Measurements from ENCODE around the gene MAP3K6. TPM values are rescaled to one million over a fixed set of nuclear protein-coding genes. Genes with fewer than 3 reads are reported as not detected.

MAP3K6 gene
- total RNA-seq, 2 experiments from 2014 or later: 8.3 to 9.5 TPM

- no peak overlapping the region for H3K4me3 Mint-ChIP-seq
- POLR2A ChIA-PET: interaction anchor here (1.0 to 2.6 kb wide), 3 partner anchors 7 to 47 kb away, joined by 3 to 7 read pairs (median 4); no protein-coding TSS in a partner anchor
- no peak for DNase-seq
These were observed 16.7 kb downstream of the MAP3K6 start for GRCh38 chr1:27349784-27350662.

GRCh38 chr1:27348861-27349783 is 17.6 kb downstream of the MAP3K6 start:
- DNase-seq: peak; percentile 42

More at GRCh38 chr1:27349784-27350662, 16.7 kb downstream of the MAP3K6 start:
- intact Hi-C loops (cut with micrococcal nuclease): loop anchor here (10.0 kb wide), 1 partner anchor 45 kb away; the partner anchor contains the start of gene GPR3
- Mint-ChIP-seq H3K9me3 (no peaks in the 10 kb centered on the region), H3K36me3 (ENCODE audit: low read depth) (peaks cover 7% of the 10 kb centered on the region), H3K27me3 (no peaks in the 10 kb centered on the region), H3K27ac (no peak overlapping the region), H3K4me1 (ENCODE audit: low read depth) (peaks cover 19% of the 10 kb centered on the region)
- TF ChIP-seq CTCF (IDR thresholded peaks at IDR 0.05): no peak
- ATAC-seq: peak; percentile 28
- CTCF ChIA-PET: interaction anchor here (1.2 to 2.9 kb wide), 3 partner anchors 8 to 49 kb away, joined by 3 to 16 read pairs (median 4); no protein-coding TSS in a partner anchor

GRCh38 chr1:27346991-27347624 is 19.7 kb downstream of the MAP3K6 start:
- ChIA-PET CTCF (interaction anchor here (0.8 to 8.1 kb wide), 5 partner anchors 9 to 51 kb away, joined by 3 to 91 read pairs (median 4); no protein-coding TSS in a partner anchor), POLR2A (interaction anchor here (0.8 to 1.7 kb wide), 3 partner anchors 10 to 35 kb away, joined by 4 read pairs; no protein-coding TSS in a partner anchor)
- H3K9me3 Mint-ChIP-seq: no peaks in the 10 kb centered on the region
- H3K4me1 Mint-ChIP-seq (ENCODE audit: low read depth): peaks cover 29% of the 10 kb centered on the region
- no peak for DNase-seq
- H3K4me3 Mint-ChIP-seq: no peak overlapping the region
- no peak for ATAC-seq
- no peak overlapping the region for H3K27ac Mint-ChIP-seq
- H3K27me3 Mint-ChIP-seq: no peaks in the 10 kb centered on the region
- H3K36me3 Mint-ChIP-seq (ENCODE audit: low read depth): peaks cover 21% of the 10 kb centered on the region
- intact Hi-C loops (cut with micrococcal nuclease): loop anchor here (10.0 kb wide), 1 partner anchor 48 kb away; the partner anchor contains the start of gene GPR3
- TF ChIP-seq CTCF (IDR thresholded peaks at IDR 0.05): no peak

More at GRCh38 chr1:27348861-27349783, 17.6 kb downstream of the MAP3K6 start:
- H3K27me3 Mint-ChIP-seq: no peaks in the 10 kb centered on the region
- ATAC-seq: peak; percentile 70
- POLR2A ChIA-PET: interaction anchor here (0.6 to 2.6 kb wide), 3 partner anchors 8 to 11 kb away, joined by 3 to 7 read pairs (median 4); no protein-coding TSS in a partner anchor
- CTCF ChIA-PET: interaction anchor here (0.6 to 2.9 kb wide), 4 partner anchors 9 to 355 kb away, joined by 3 to 16 read pairs (median 4); no protein-coding TSS in a partner anchor
- no peak overlapping the region for H3K27ac Mint-ChIP-seq
- peak overlapping the region; percentile 55 for H3K4me3 Mint-ChIP-seq
- TF ChIP-seq CTCF (IDR thresholded peaks at IDR 0.05): no peak
- intact Hi-C loops (cut with micrococcal nuclease): loop anchor here (10.0 kb wide), 1 partner anchor 46 kb away; the partner anchor contains the start of gene GPR3
- H3K4me1 Mint-ChIP-seq (ENCODE audit: low read depth): peaks cover 22% of the 10 kb centered on the region
- peaks cover 7% of the 10 kb centered on the region for H3K36me3 Mint-ChIP-seq (ENCODE audit: low read depth)
- no peaks in the 10 kb centered on the region for H3K9me3 Mint-ChIP-seq

- intact Hi-C loops (cut with micrococcal nuclease): loop anchor here (10.0 kb wide), 1 partner anchor 48 kb away; the partner anchor contains the start of gene GPR3
- Mint-ChIP-seq H3K27ac (peak overlapping the region; percentile 12), H3K27me3 (no peaks in the 10 kb centered on the region), H3K36me3 (ENCODE audit: low read depth) (peaks cover 24% of the 10 kb centered on the region), H3K9me3 (no peaks in the 10 kb centered on the region), H3K4me1 (ENCODE audit: low read depth) (peaks cover 33% of the 10 kb centered on the region), H3K4me3 (no peak overlapping the region)
- ATAC-seq (no peak), DNase-seq (no peak)
- TF ChIP-seq CTCF (IDR thresholded peaks at IDR 0.05): no peak
- CTCF ChIA-PET: interaction anchor here (0.9 to 8.1 kb wide), 4 partner anchors 10 to 70 kb away, joined by 4 to 91 read pairs (median 9); no protein-coding TSS in a partner anchor
- POLR2A ChIA-PET: interaction anchor here (0.6 to 1.7 kb wide), 3 partner anchors 19 to 34 kb away, joined by 4 read pairs; no protein-coding TSS in a partner anchor
These were observed 20.4 kb downstream of the MAP3K6 start for GRCh38 chr1:27346357-27346756.

All from activated CD8-positive, alpha-beta T cell treated with anti-CD3 and anti-CD28 coated beads for 36 hours (primary cell).